Measurements from ENCODE around the gene REN. TPM values are rescaled to one million over a fixed set of nuclear protein-coding genes. Genes with fewer than 3 reads are reported as not detected.

The REN gene
- 0.07 to 0.09 TPM in 2 of 5 replicates, not detected in the others for total RNA-seq (2022; extraction: Qiagen RNA extraction)

DNA sequence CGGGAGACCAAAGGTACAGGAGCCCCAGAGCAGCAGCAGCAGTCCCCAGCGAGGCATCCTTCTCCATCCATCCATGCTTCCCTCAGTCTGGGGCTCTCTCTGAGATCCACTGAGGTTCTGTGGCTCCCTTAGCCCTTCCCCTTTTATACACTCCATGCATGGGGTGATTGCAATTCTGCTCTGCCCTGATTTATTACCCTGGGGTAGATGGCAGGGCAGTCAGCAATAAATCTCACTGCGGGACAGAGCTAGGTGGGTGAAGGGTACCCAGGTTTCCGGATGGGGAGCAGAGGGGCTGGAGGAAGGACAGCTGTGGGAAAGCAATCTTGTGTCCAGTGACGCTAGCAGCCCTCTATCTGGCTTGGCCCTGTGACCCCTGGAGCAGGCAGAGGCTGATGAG is at the start of gene REN:
REN (minus strand) TSS at position 119 of the 400 bp plus-strand sequence; CDS start at position 75, 44 bp downstream.

DNA sequence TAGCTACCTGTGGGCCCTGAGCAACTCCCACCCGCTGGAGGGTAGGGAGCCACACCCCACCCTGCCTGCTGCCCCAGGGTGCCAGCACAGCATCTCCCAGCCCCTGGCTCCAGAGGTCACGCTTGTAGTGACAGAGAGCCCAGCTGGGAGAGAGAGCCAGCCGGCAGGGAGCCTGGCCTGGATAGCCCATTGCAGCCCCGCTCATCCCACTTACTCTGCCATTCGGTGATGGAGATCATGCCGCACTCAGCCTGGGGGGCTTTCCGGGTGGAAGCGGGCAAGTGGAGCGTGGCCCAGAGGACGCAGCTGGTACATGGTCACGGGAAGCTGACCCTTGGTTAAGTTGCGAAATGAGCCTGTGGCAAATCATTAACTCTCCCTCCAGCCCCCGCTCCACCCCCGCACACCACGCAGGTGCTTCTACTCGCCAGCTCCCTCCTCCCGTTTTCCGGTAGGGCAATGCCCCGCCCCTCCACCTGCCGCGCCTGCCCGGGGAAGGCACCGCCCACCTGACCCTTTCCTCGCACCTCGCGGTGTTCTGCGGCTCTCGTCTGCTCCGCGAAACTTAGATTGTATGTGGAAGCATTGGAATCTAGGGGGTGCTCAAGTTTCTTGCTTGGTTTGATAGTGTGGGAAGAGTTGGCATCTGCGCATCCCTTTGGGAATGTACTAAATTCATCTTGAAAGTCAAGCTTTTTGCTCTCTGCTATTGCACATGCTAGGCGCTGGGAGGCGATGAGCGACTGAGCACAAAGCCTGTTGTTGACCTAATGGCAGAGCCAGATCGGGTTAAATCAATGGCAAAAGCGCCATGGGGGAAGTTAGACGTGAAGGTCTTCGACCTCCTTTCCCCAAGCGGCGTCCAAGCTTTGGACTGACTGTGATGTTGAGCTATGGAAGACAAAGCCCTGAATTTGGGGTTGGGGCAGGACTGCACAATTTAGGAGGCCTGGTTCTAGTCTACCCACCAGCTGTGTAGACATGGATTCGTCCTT is 47.8 kb upstream of the REN start, which contains the start of gene GOLT1A:
GOLT1A (minus strand) TSS at position 321 of the 995 bp plus-strand sequence; CDS start at position 239, 82 bp downstream.

GRCh38 chr1:204196068-204196795 is 30.1 kb upstream of the REN start, which contains the start of gene KISS1:
Gene KISS1, minus strand, starts transcription at chr1:204196491. Its CDS starts 3,615 bp downstream, at chr1:204192876.

GRCh38 chr1:204151552-204152309 is 14.4 kb downstream of the REN start, which contains the start of gene ETNK2:
Gene ETNK2, minus strand, starts transcription at chr1:204152044. Its CDS starts 192 bp downstream, at chr1:204151852.

Other genes with a start within 250 kb of the REN start
- 18.7 to 22.9 TPM (median 20.9 TPM) in 5 replicates for gene SOX13, start 93.2 kb downstream of the REN start, total RNA-seq (2022; extraction: Qiagen RNA extraction)
- gene ETNK2, start 14.3 kb downstream of the REN start, total RNA-seq (2022; extraction: Qiagen RNA extraction), result 14.9 to 18.5 TPM (median 15.9 TPM) in 5 replicates
- 0.24 to 0.97 TPM (median 0.43 TPM) in 5 replicates for gene KISS1, start 30.2 kb upstream of the REN start, total RNA-seq (2022; extraction: Qiagen RNA extraction)
- gene GOLT1A, start 47.7 kb upstream of the REN start, total RNA-seq (2022; extraction: Qiagen RNA extraction), result 3.2 to 6.6 TPM (median 4.6 TPM) in 5 replicates
- gene PLEKHA6, start 193.6 kb upstream of the REN start, total RNA-seq (2022; extraction: Qiagen RNA extraction), result 26.4 to 36.3 TPM (median 33.2 TPM) in 5 replicates
- 25.9 to 41.1 TPM (median 27.6 TPM) in 5 replicates for gene PPP1R15B, start 245.5 kb upstream of the REN start, total RNA-seq (2022; extraction: Qiagen RNA extraction)